ENCODE data around the gene OR2F1.

OR2F1 gene

GRCh38 chr7:143954544-143954943 is at the start of gene OR2F1:
Gene OR2F1, plus strand, starts transcription at chr7:143954844. Its CDS starts 5,127 bp downstream, at chr7:143959971.
- in situ Hi-C loops (cut with MboI; ENCODE audit: low sequenced_read_pairs), result no loop called here

GRCh38 chr7:143905509-143905908 is 49.1 kb upstream of the OR2F1 start:
- in situ Hi-C loops (cut with MboI; ENCODE audit: low sequenced_read_pairs), result no loop called here

GRCh38 chr7:143906151-143906550 is 48.5 kb upstream of the OR2F1 start:
- in situ Hi-C loops (cut with MboI; ENCODE audit: low sequenced_read_pairs), result no loop called here

GRCh38 chr7:143906895-143907294 is 47.7 kb upstream of the OR2F1 start:
- in situ Hi-C loops (cut with MboI; ENCODE audit: low sequenced_read_pairs), result no loop called here

- in situ Hi-C loops (cut with MboI; ENCODE audit: low sequenced_read_pairs), result no loop called here
Measured at GRCh38 chr7:143908120-143908519, 46.5 kb upstream of the OR2F1 start.

GRCh38 chr7:143909863-143910262 is 44.8 kb upstream of the OR2F1 start:
- in situ Hi-C loops (cut with MboI; ENCODE audit: low sequenced_read_pairs), result no loop called here

GRCh38 chr7:143910473-143911248 is 44.0 kb upstream of the OR2F1 start:
- in situ Hi-C loops (cut with MboI; ENCODE audit: low sequenced_read_pairs), result no loop called here

- in situ Hi-C loops (cut with MboI; ENCODE audit: low sequenced_read_pairs), result no loop called here
Measured at GRCh38 chr7:143913945-143914615, 40.6 kb upstream of the OR2F1 start.

- in situ Hi-C loops (cut with MboI; ENCODE audit: low sequenced_read_pairs), result no loop called here
Measured at GRCh38 chr7:143914938-143915652, 39.5 kb upstream of the OR2F1 start.

GRCh38 chr7:143924851-143925250 is 29.8 kb upstream of the OR2F1 start:
- in situ Hi-C loops (cut with MboI; ENCODE audit: low sequenced_read_pairs), result no loop called here

GRCh38 chr7:143929224-143929920 is 25.3 kb upstream of the OR2F1 start:
- in situ Hi-C loops (cut with MboI; ENCODE audit: low sequenced_read_pairs), result no loop called here

- in situ Hi-C loops (cut with MboI; ENCODE audit: low sequenced_read_pairs), result no loop called here
Measured at GRCh38 chr7:143931739-143932138, 22.9 kb upstream of the OR2F1 start.

- in situ Hi-C loops (cut with MboI; ENCODE audit: low sequenced_read_pairs), result no loop called here
Measured at GRCh38 chr7:143934526-143935325, 19.9 kb upstream of the OR2F1 start, which contains the start of gene OR2F2. Gene OR2F2, plus strand, starts transcription at chr7:143935233. Its CDS starts 0 bp downstream, at chr7:143935233.

GRCh38 chr7:143936087-143937009 is 18.3 kb upstream of the OR2F1 start:
- in situ Hi-C loops (cut with MboI; ENCODE audit: low sequenced_read_pairs), result no loop called here

- in situ Hi-C loops (cut with MboI; ENCODE audit: low sequenced_read_pairs), result no loop called here
Measured at GRCh38 chr7:143938379-143939243, 16.0 kb upstream of the OR2F1 start.

- in situ Hi-C loops (cut with MboI; ENCODE audit: low sequenced_read_pairs), result no loop called here
Measured at GRCh38 chr7:143945423-143945822, 9.2 kb upstream of the OR2F1 start.

- in situ Hi-C loops (cut with MboI; ENCODE audit: low sequenced_read_pairs), result no loop called here
Measured at GRCh38 chr7:143947111-143947510, 7.5 kb upstream of the OR2F1 start.

GRCh38 chr7:143948733-143949132 is 5.9 kb upstream of the OR2F1 start:
- in situ Hi-C loops (cut with MboI; ENCODE audit: low sequenced_read_pairs), result no loop called here
